ENCODE data around the gene SMIM17.
"Not testable (repeated sequence)": the region's sequence is repeated elsewhere in the genome, so short reads cannot be mapped to it uniquely, and the experiment has no call there.

Gene SMIM17

GRCh38 chr19:56660381-56661107 is 17.6 kb downstream of the SMIM17 start:
- no peak for DNase-seq

GRCh38 chr19:56661248-56661647 is 18.3 kb downstream of the SMIM17 start:
- DNase-seq = no peak

GRCh38 chr19:56663931-56664500 is 21.1 kb downstream of the SMIM17 start:
- no peak for DNase-seq

GRCh38 chr19:56664511-56664910 is 21.6 kb downstream of the SMIM17 start:
- no peak for DNase-seq

- DNase-seq = no peak
Observed at GRCh38 chr19:56667311-56667870, 24.4 kb downstream of the SMIM17 start.

GRCh38 chr19:56668676-56669075 is 25.7 kb downstream of the SMIM17 start:
- no peak for DNase-seq

- DNase-seq = no peak
Observed at GRCh38 chr19:56670401-56670960, 27.5 kb downstream of the SMIM17 start.

GRCh38 chr19:56670961-56671612 is 28.1 kb downstream of the SMIM17 start:
- DNase-seq = no peak

GRCh38 chr19:56671613-56671994 is 28.6 kb downstream of the SMIM17 start, which contains the start of gene ZNF835:
Gene ZNF835, minus strand, starts transcription at chr19:56671757. Its CDS starts 6,559 bp downstream, at chr19:56665198.
- no peak for DNase-seq

GRCh38 chr19:56672610-56673009 is 29.7 kb downstream of the SMIM17 start:
- not testable (repeated sequence) for DNase-seq

- no peak for DNase-seq
Observed at GRCh38 chr19:56678205-56678604, 35.2 kb downstream of the SMIM17 start.

- no peak for DNase-seq
Observed at GRCh38 chr19:56681702-56682101, 38.7 kb downstream of the SMIM17 start.

- no peak for DNase-seq
Observed at GRCh38 chr19:56683116-56683515, 40.2 kb downstream of the SMIM17 start.

- no peak for DNase-seq
Observed at GRCh38 chr19:56687031-56687430, 44.1 kb downstream of the SMIM17 start.

GRCh38 chr19:56689198-56689597 is 46.2 kb downstream of the SMIM17 start:
- no peak for DNase-seq

GRCh38 chr19:56690670-56691069 is 47.7 kb downstream of the SMIM17 start:
- DNase-seq = no peak

- DNase-seq = no peak
Observed at GRCh38 chr19:56692206-56692895, 49.4 kb downstream of the SMIM17 start.

GRCh38 chr19:56699552-56699951 is 56.6 kb downstream of the SMIM17 start:
- no peak for DNase-seq

GRCh38 chr19:56701895-56702294 is 58.9 kb downstream of the SMIM17 start:
- DNase-seq = no peak

GRCh38 chr19:56705939-56706338 is 63.0 kb downstream of the SMIM17 start:
- DNase-seq = no peak
